GM23338 (cell line): ENCODE data around the gene COTL1. TPM values are rescaled to one million over a fixed set of nuclear protein-coding genes. Genes with fewer than 3 reads are reported as not detected.

Source experiments
- ATAC-seq: fragments of 200-7000 bp; cut with Tn5 transposase; 3 replicates; pipeline ENCODE4 v1.9.1; 2020
- DNase-seq: peaks from one replicate; pipeline ENCODE4 v3.0.0-alpha.2; 2015; ENCODE audit warnings: low spot score
- H2AFZ ChIP-seq: fragments of 200-600 bp; sonication (generic); 2 replicates; pipeline ENCODE4 v1.8.0; 2016; ENCODE audit warnings: antibody characterized with exemption, mild to moderate bottlenecking, moderate library complexity
- H3F3A ChIP-seq: fragments of 200-600 bp; sonication (generic); replicated peaks from 2 replicates; pipeline ENCODE4 v1.8.0; 2017; ENCODE audit warnings: antibody characterized with exemption, mixed run types, low read depth
- H3K27ac ChIP-seq: fragments of 200-600 bp; sonication (generic); 2 replicates; pipeline ENCODE4 v1.6.1; 2016; ENCODE audit warnings: low read depth
- H3K27me3 ChIP-seq: fragments of 200-600 bp; sonication (generic); 2 replicates; pipeline ENCODE4 v1.8.0; 2016; ENCODE audit warnings: mild to moderate bottlenecking, mixed run types, moderate library complexity; ENCODE audit not compliant: insufficient read depth
- H3K36me3 ChIP-seq: fragments of 200-600 bp; sonication (generic); 2 replicates; pipeline ENCODE4 v1.8.0; 2016; ENCODE audit warnings: mild to moderate bottlenecking; ENCODE audit not compliant: insufficient read depth
- H3K4me1 ChIP-seq: fragments of 200-600 bp; sonication (generic); 2 replicates; pipeline ENCODE4 v1.8.0; 2016; ENCODE audit warnings: mild to moderate bottlenecking, moderate library complexity; ENCODE audit not compliant: insufficient read depth
- H3K4me2 ChIP-seq: fragments of 200-600 bp; sonication (generic); 2 replicates; pipeline ENCODE4 v1.7.1; 2017; ENCODE audit warnings: mixed run types
- H3K4me3 ChIP-seq: fragments of 200-600 bp; sonication (generic); 2 replicates; pipeline ENCODE4 v1.6.1; 2016; ENCODE audit warnings: mixed run types
- H3K79me2 ChIP-seq: fragments of 200-600 bp; sonication (generic); replicated peaks from 2 replicates; pipeline ENCODE4 v1.8.0; 2017; ENCODE audit warnings: mild to moderate bottlenecking; ENCODE audit not compliant: insufficient read depth
- H3K9me2 ChIP-seq: fragments of 200-600 bp; sonication (generic); 2 replicates; pipeline ENCODE4 v1.8.0; 2017; ENCODE audit not compliant: insufficient read depth
- H4K20me1 ChIP-seq: fragments of 200-600 bp; sonication (generic); replicated peaks from 2 replicates; pipeline ENCODE4 v1.8.0; 2017; ENCODE audit warnings: mild to moderate bottlenecking; ENCODE audit not compliant: insufficient read depth
- H3K27ac Mint-ChIP-seq: 2 replicates; pipeline ENCODE4 v1.8.0; 2020; ENCODE audit warnings: inconsistent platforms, mild to moderate bottlenecking, moderate library complexity, mixed read lengths
- H3K27me3 Mint-ChIP-seq: 3 replicates; pipeline ENCODE4 v1.8.0; 2022; ENCODE audit warnings: low read depth, mild to moderate bottlenecking, moderate library complexity, mixed read lengths, inconsistent platforms; ENCODE audit not compliant: insufficient read depth, poor library complexity
- H3K36me3 Mint-ChIP-seq: 3 replicates; pipeline ENCODE4 v1.8.0; 2021; ENCODE audit warnings: low read depth, mild to moderate bottlenecking, inconsistent platforms, moderate library complexity, mixed read lengths
- H3K4me1 Mint-ChIP-seq: 3 replicates; pipeline ENCODE4 v1.8.0; 2020; ENCODE audit warnings: mild to moderate bottlenecking, inconsistent platforms, mixed read lengths
- H3K4me3 Mint-ChIP-seq: 3 replicates; pipeline ENCODE4 v1.8.0; 2021; ENCODE audit warnings: moderate library complexity, mild to moderate bottlenecking, inconsistent platforms, mixed read lengths
- H3K9me3 Mint-ChIP-seq: 3 replicates; pipeline ENCODE4 v1.8.0; 2020; ENCODE audit warnings: moderate library complexity, mild to moderate bottlenecking, inconsistent platforms, mixed read lengths
- CREB1 ChIP-seq: fragments of 250-450 bp; sonication (Bioruptor Pico); IDR thresholded peaks from 2 replicates; pipeline ENCODE4 v1.5.0; 2020; ENCODE audit warnings: low read depth, mild to moderate bottlenecking, moderate library complexity
- ETS1 ChIP-seq: IDR thresholded peaks from 2 replicates; pipeline ENCODE4 v1.6.1; 2016; ENCODE audit warnings: antibody characterized with exemption
- JUNB ChIP-seq: IDR thresholded peaks from one replicate; pipeline ENCODE4 v1.6.1; 2016; ENCODE audit warnings: antibody characterized with exemption; ENCODE audit not compliant: unreplicated experiment
- POLR2AphosphoS5 ChIP-seq: IDR thresholded peaks from 2 replicates; pipeline ENCODE4 v1.6.1; 2016; ENCODE audit warnings: antibody characterized with exemption, low read depth
- ZNF114 ChIP-seq: fragments of 250-450 bp; sonication (Bioruptor Pico); IDR thresholded peaks from 2 replicates; pipeline ENCODE4 v1.5.0; 2020; ENCODE audit warnings: mild to moderate bottlenecking, moderate library complexity
- polyA plus RNA-seq: library from polyadenylated mRNA; unstranded; fragments of >200 nt; fragmentation: Nextera tagmentation; extraction: Ambion mirVana; gene quantifications from 2 replicates; pipeline ENCODE4 v1.2.1, GENCODE V29; 2016
- total RNA-seq: library from RNA; depleted of rRNA; stranded (reverse); fragments of >200 nt; shearing (Covaris generic); gene quantifications from 2 replicates; pipeline ENCODE4 v1.2.3, GENCODE V29; 2014
- TF ChIP-seq, protein P1 (sequence below), 2 experiments: fragments of 200-600 bp in 1 of 2; sonication (generic) in 1 of 2; conservative IDR thresholded peaks; 2 replicates each; pipeline versions ENCODE4 v1.5.1 to v1.6.1; 2016 to 2017; ENCODE audit warnings: antibody characterized with exemption in 2 of 2, low read depth in 2 of 2, mild to moderate bottlenecking in 2 of 2, moderate library complexity in 1 of 2
- TF ChIP-seq, protein P2 (sequence below): IDR thresholded peaks from one replicate; pipeline ENCODE4 v1.6.1; 2018; ENCODE audit warnings: antibody characterized with exemption; ENCODE audit not compliant: unreplicated experiment

COTL1 gene
- total and polyA plus RNA-seq, 2 experiments from 2014 or later = 117 to 166 TPM

GRCh38 chr16:84589975-84590719, 27.7 kb downstream of the COTL1 start (continued):
- TF ChIP-seq, protein P1, sequence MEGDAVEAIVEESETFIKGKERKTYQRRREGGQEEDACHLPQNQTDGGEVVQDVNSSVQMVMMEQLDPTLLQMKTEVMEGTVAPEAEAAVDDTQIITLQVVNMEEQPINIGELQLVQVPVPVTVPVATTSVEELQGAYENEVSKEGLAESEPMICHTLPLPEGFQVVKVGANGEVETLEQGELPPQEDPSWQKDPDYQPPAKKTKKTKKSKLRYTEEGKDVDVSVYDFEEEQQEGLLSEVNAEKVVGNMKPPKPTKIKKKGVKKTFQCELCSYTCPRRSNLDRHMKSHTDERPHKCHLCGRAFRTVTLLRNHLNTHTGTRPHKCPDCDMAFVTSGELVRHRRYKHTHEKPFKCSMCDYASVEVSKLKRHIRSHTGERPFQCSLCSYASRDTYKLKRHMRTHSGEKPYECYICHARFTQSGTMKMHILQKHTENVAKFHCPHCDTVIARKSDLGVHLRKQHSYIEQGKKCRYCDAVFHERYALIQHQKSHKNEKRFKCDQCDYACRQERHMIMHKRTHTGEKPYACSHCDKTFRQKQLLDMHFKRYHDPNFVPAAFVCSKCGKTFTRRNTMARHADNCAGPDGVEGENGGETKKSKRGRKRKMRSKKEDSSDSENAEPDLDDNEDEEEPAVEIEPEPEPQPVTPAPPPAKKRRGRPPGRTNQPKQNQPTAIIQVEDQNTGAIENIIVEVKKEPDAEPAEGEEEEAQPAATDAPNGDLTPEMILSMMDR (conservative IDR thresholded peaks at IDR 0.05; ENCODE audit: low read depth in 2 of 2) = no peak
- TF ChIP-seq, protein P2, sequence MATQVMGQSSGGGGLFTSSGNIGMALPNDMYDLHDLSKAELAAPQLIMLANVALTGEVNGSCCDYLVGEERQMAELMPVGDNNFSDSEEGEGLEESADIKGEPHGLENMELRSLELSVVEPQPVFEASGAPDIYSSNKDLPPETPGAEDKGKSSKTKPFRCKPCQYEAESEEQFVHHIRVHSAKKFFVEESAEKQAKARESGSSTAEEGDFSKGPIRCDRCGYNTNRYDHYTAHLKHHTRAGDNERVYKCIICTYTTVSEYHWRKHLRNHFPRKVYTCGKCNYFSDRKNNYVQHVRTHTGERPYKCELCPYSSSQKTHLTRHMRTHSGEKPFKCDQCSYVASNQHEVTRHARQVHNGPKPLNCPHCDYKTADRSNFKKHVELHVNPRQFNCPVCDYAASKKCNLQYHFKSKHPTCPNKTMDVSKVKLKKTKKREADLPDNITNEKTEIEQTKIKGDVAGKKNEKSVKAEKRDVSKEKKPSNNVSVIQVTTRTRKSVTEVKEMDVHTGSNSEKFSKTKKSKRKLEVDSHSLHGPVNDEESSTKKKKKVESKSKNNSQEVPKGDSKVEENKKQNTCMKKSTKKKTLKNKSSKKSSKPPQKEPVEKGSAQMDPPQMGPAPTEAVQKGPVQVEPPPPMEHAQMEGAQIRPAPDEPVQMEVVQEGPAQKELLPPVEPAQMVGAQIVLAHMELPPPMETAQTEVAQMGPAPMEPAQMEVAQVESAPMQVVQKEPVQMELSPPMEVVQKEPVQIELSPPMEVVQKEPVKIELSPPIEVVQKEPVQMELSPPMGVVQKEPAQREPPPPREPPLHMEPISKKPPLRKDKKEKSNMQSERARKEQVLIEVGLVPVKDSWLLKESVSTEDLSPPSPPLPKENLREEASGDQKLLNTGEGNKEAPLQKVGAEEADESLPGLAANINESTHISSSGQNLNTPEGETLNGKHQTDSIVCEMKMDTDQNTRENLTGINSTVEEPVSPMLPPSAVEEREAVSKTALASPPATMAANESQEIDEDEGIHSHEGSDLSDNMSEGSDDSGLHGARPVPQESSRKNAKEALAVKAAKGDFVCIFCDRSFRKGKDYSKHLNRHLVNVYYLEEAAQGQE = no peak
- TF ChIP-seq ETS1 (no peak), JUNB (no peak)

DNA sequence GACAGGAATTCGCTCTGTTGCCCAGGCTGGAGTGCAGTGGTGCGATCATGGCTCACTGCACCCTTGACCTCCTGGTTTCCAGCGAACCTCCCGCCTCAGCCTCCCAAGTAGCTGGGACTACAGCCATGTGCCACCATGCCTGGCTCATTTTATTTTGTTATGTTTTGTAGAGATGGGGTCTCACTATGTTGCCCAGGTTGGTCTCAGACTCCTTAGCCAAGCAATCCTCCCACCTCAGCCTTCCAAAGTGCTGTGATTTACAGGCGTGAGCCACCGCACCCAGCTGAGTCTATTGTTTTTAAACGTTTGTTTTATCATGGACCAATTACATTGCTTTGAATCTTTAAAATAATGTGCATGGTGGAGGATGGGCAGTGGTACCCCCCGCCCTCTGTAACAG, 28.9 kb downstream of the COTL1 start:
- no peak overlapping the region for H3K27ac ChIP-seq
- Mint-ChIP-seq H3K4me1 (peaks cover 22% of the 10 kb centered on the region), H3K27ac (no peak overlapping the region), H3K36me3 (peaks cover 28% of the 10 kb centered on the region), H3K27me3 (peaks cover 9% of the 10 kb centered on the region), H3K9me3 (no peaks in the 10 kb centered on the region; the same call in 2 of the 3 replicates), H3K4me3 (no peak overlapping the region)
- H2AFZ ChIP-seq = no peak overlapping the region
- H4K20me1 ChIP-seq = peaks cover 9% of the 10 kb centered on the region
- H3F3A ChIP-seq = peaks cover 12% of the 10 kb centered on the region; the same call in 1 of the 2 replicates
- no peaks in the 10 kb centered on the region for H3K27me3 ChIP-seq
- ATAC-seq = no peak
- no peaks in the 10 kb centered on the region for H3K36me3 ChIP-seq
- peaks cover 37% of the 10 kb centered on the region for H3K79me2 ChIP-seq
- no peak for DNase-seq
- H3K9me2 ChIP-seq = no peaks in the 10 kb centered on the region
- no peak for TF ChIP-seq CREB1
- no peak overlapping the region for H3K4me3 ChIP-seq
- peaks cover 12% of the 10 kb centered on the region for H3K4me1 ChIP-seq
- no peak overlapping the region for H3K4me2 ChIP-seq

DNA sequence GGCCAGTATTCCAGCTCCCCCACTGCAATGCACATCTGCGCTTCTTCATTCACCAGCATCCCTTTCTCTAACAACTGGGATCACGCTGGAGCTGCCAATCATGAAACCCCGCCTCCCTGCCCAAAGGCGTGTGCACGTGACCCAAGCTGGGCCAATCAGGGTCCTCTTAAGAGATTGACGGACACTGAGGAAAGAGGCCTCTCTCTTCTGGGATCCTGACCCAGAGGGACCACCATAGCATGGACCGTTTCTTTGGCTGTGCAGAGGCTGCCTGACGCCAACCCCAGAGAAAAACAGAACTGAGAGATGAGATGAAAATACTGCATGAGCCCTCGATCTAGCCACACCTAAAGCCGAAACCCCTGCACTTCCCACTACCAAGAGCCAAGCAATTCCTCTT, 32.0 kb downstream of the COTL1 start:
- ATAC-seq (peak; percentile 96), DNase-seq (peak; percentile 95)
- Histone ChIP-seq H3K9me2 (no peaks in the 10 kb centered on the region), H3K79me2 (peaks cover 31% of the 10 kb centered on the region), H2AFZ (no peak overlapping the region), H4K20me1 (peaks cover 8% of the 10 kb centered on the region), H3K27ac (peak overlapping the region; percentile 81), H3K4me2 (no peak overlapping the region; the same call in 1 of the 2 replicates), H3K4me3 (no peak overlapping the region), H3K27me3 (no peaks in the 10 kb centered on the region), H3K36me3 (no peaks in the 10 kb centered on the region), H3K4me1 (peaks cover 12% of the 10 kb centered on the region), H3F3A (peaks cover 12% of the 10 kb centered on the region; the same call in 1 of the 2 replicates)
- Mint-ChIP-seq H3K27ac (peak overlapping the region; percentile 69), H3K4me1 (peaks cover 16% of the 10 kb centered on the region), H3K27me3 (peaks cover 9% of the 10 kb centered on the region), H3K9me3 (no peaks in the 10 kb centered on the region), H3K4me3 (no peak overlapping the region), H3K36me3 (peaks cover 20% of the 10 kb centered on the region; the same call in 2 of the 3 replicates)
- TF ChIP-seq ZNF114 (CRISPR knock-in tag) = no peak
- no peak for TF ChIP-seq POLR2AphosphoS5
- TF ChIP-seq JUNB = no peak
- TF ChIP-seq, protein P2 = no peak
- no peak for TF ChIP-seq CREB1
